Hepatocyte (in vitro differentiated cells): ENCODE data around the gene SLC44A5. TPM values are rescaled to one million over a fixed set of nuclear protein-coding genes. Genes with fewer than 3 reads are reported as not detected.
"Not testable (repeated sequence)": the region's sequence is repeated elsewhere in the genome, so short reads cannot be mapped to it uniquely, and the experiment has no call there.

Source experiments
- DNase-seq: peaks from one replicate; pipeline ENCODE4 v3.0.0-alpha.2; 2016; ENCODE audit warnings: low spot score
- H2AFZ ChIP-seq: fragments of 200-600 bp; sonication (generic); 2 replicates; pipeline ENCODE4 v1.6.0; 2016; ENCODE audit warnings: antibody characterized with exemption, mild to moderate bottlenecking
- H3K27ac ChIP-seq: fragments of 200-600 bp; sonication (generic); 2 replicates; pipeline ENCODE4 v1.5.1; 2016; ENCODE audit warnings: mild to moderate bottlenecking
- H3K27me3 ChIP-seq: fragments of 200-600 bp; sonication (generic); 2 replicates; pipeline ENCODE4 v1.6.1; 2016
- H3K36me3 ChIP-seq: fragments of 200-600 bp; sonication (generic); replicated peaks from 2 replicates; pipeline ENCODE4 v1.5.1; 2016; ENCODE audit warnings: low read depth; ENCODE audit not compliant: insufficient read depth
- H3K4me1 ChIP-seq: fragments of 200-600 bp; sonication (generic); 2 replicates; pipeline ENCODE4 v1.5.1; 2016; ENCODE audit warnings: mild to moderate bottlenecking, moderate library complexity; ENCODE audit not compliant: insufficient read depth
- H3K4me2 ChIP-seq: fragments of 200-600 bp; sonication (generic); 2 replicates; pipeline ENCODE4 v1.6.0; 2016
- H3K4me3 ChIP-seq: fragments of 200-600 bp; sonication (generic); 2 replicates; pipeline ENCODE4 v1.5.1; 2016; ENCODE audit warnings: mild to moderate bottlenecking
- H3K79me2 ChIP-seq: fragments of 200-600 bp; sonication (generic); 2 replicates; pipeline ENCODE4 v1.6.0; 2017; ENCODE audit warnings: mild to moderate bottlenecking
- H3K9me2 ChIP-seq: fragments of 200-600 bp; sonication (generic); replicated peaks from 2 replicates; pipeline ENCODE4 v1.6.0; 2017; ENCODE audit warnings: mild to moderate bottlenecking; ENCODE audit not compliant: insufficient read depth
- H3K9me3 ChIP-seq: fragments of 200-600 bp; sonication (generic); 2 replicates; pipeline ENCODE4 v1.5.1; 2016; ENCODE audit warnings: low read depth, mild to moderate bottlenecking
- H4K20me1 ChIP-seq: fragments of 200-600 bp; sonication (generic); 2 replicates; pipeline ENCODE4 v1.6.0; 2016; ENCODE audit warnings: mild to moderate bottlenecking; ENCODE audit not compliant: insufficient read depth, poor library complexity, severe bottlenecking
- CTCF ChIP-seq: fragments of 200-600 bp; sonication (generic); IDR thresholded peaks from 2 replicates; pipeline ENCODE4 v1.5.1; 2016; ENCODE audit warnings: antibody characterized with exemption, mild to moderate bottlenecking; ENCODE audit not compliant: poor library complexity
- EZH2 ChIP-seq: fragments of 200-600 bp; sonication (generic); IDR thresholded peaks from 2 replicates; pipeline ENCODE4 v1.6.1; 2016; ENCODE audit warnings: antibody characterized with exemption, mild to moderate bottlenecking, borderline replicate concordance
- EZH2phosphoT487 ChIP-seq: fragments of 200-600 bp; sonication (generic); IDR thresholded peaks from one replicate; pipeline ENCODE4 v1.6.1; 2018; ENCODE audit warnings: antibody characterized with exemption, mild to moderate bottlenecking, low read depth, moderate library complexity; ENCODE audit not compliant: unreplicated experiment, severe bottlenecking
- WGBS: methylation state at CpG from one replicate; pipeline ENCODE4 v1.1.6; 2016; ENCODE audit warnings: low lambda C conversion rate; ENCODE audit errors: missing lambda C conversion rate; 5-methylcytosine and 5-hydroxymethylcytosine counted together
- polyA plus RNA-seq: library from polyadenylated mRNA; unstranded; fragments of >200 nt; fragmentation: Nextera tagmentation; extraction: Ambion mirVana; gene quantifications from 2 replicates; pipeline ENCODE4 v1.2.1, GENCODE V29; 2016
- total RNA-seq: library from RNA; depleted of rRNA; stranded (reverse); fragments of >200 nt; gene quantifications from 2 replicates; pipeline ENCODE4 v1.2.3, GENCODE V29; 2014

Gene SLC44A5
- total and polyA plus RNA-seq, 2 experiments from 2014 or later: 2.1 to 4.8 TPM

- Histone ChIP-seq H3K79me2 (no peaks in the 10 kb centered on the region), H3K9me3 (no peaks in the 10 kb centered on the region), H3K9me2 (no peaks in the 10 kb centered on the region), H3K4me2 (no peak overlapping the region), H3K4me1 (no peaks in the 10 kb centered on the region), H3K36me3 (no peaks in the 10 kb centered on the region), H3K4me3 (no peak overlapping the region), H4K20me1 (no peaks in the 10 kb centered on the region), H3K27me3 (no peaks in the 10 kb centered on the region), H3K27ac (no peak overlapping the region), H2AFZ (no peak overlapping the region)
- 70% methylated on average over 5 of the region's 5 CpGs for WGBS
- no peak for DNase-seq
- TF ChIP-seq EZH2 (no peak), EZH2phosphoT487 (no peak)
These were observed 237.3 kb downstream of the SLC44A5 start for GRCh38 chr1:75373542-75374159.

GRCh38 chr1:75366595-75366994 lies 244.3 kb downstream of the SLC44A5 start:
- no peaks in the 10 kb centered on the region for H4K20me1 ChIP-seq
- WGBS: 97% methylated on average over 1 of the region's 1 CpG
- no peak for TF ChIP-seq EZH2phosphoT487
- no peak for TF ChIP-seq EZH2
- no peak for TF ChIP-seq CTCF
- H3K27me3 ChIP-seq: no peaks in the 10 kb centered on the region
- H2AFZ ChIP-seq: no peak overlapping the region
- DNase-seq: no peak
- no peak overlapping the region for H3K27ac ChIP-seq
- no peaks in the 10 kb centered on the region for H3K9me2 ChIP-seq
- H3K4me3 ChIP-seq: no peak overlapping the region
- H3K9me3 ChIP-seq: no peaks in the 10 kb centered on the region
- H3K4me1 ChIP-seq: no peaks in the 10 kb centered on the region
- no peaks in the 10 kb centered on the region for H3K79me2 ChIP-seq
- H3K4me2 ChIP-seq: no peak overlapping the region
- H3K36me3 ChIP-seq: no peaks in the 10 kb centered on the region

GRCh38 chr1:75361260-75361659 lies 249.7 kb downstream of the SLC44A5 start:
- Histone ChIP-seq H3K27me3 (no peaks in the 10 kb centered on the region), H3K4me1 (no peaks in the 10 kb centered on the region), H2AFZ (no peak overlapping the region), H3K9me2 (no peaks in the 10 kb centered on the region), H4K20me1 (no peaks in the 10 kb centered on the region), H3K4me3 (no peak overlapping the region), H3K4me2 (no peak overlapping the region), H3K27ac (no peak overlapping the region), H3K79me2 (no peaks in the 10 kb centered on the region), H3K9me3 (no peaks in the 10 kb centered on the region), H3K36me3 (no peaks in the 10 kb centered on the region)
- WGBS: 81% methylated on average over 2 of the region's 2 CpGs
- no peak for TF ChIP-seq CTCF
- TF ChIP-seq EZH2: no peak
- no peak for TF ChIP-seq EZH2phosphoT487
- DNase-seq: no peak

GRCh38 chr1:75354267-75354666 lies 256.6 kb downstream of the SLC44A5 start:
- H3K27ac ChIP-seq, H2AFZ ChIP-seq, H3K9me2 ChIP-seq, H3K79me2 ChIP-seq, H3K4me2 ChIP-seq, H3K36me3 ChIP-seq, DNase-seq, H3K27me3 ChIP-seq, H3K9me3 ChIP-seq, H4K20me1 ChIP-seq, H3K4me1 ChIP-seq, H3K4me3 ChIP-seq: not testable (repeated sequence)
- 85% methylated on average over 6 of the region's 6 CpGs for WGBS
